Right lobe of liver (tissue), 6 donors: Measurements from ENCODE around the gene SMARCB1. TPM values are rescaled to one million over a fixed set of nuclear protein-coding genes. Genes with fewer than 3 reads are reported as not detected.

Experiments used
- ATAC-seq, 4 donors: fragments of 200-7000 bp; cut with Tn5 transposase; one replicate each; pipeline ENCODE4 v1.9.1; 2020; ENCODE audit warnings: mild to moderate bottlenecking in 4 of 4, moderate library complexity in 4 of 4
- DNase-seq, 3 donors: peaks; one replicate each; pipeline ENCODE4 v3.0.0-alpha.2; 2020
- H3K27ac ChIP-seq, 3 donors: fragments of 200-600 bp; one replicate each; pipeline ENCODE4 v1.8.0; 2022
- H3K27me3 ChIP-seq, 2 donors: fragments of 200-600 bp; one replicate each; pipeline ENCODE4 v1.8.0; 2022
- H3K36me3 ChIP-seq, 4 donors: fragments of 200-600 bp; sonication (generic) in 1 of 4; one replicate each; pipeline versions ENCODE4 v1.5.1 to v1.8.0; 2017 to 2022; ENCODE audit warnings: control low read depth in 1 of 4
- H3K4me1 ChIP-seq, 4 donors: fragments of 200-600 bp; sonication (generic) in 1 of 4; one replicate each; pipeline versions ENCODE4 v1.5.1 to v1.8.0; 2017 to 2022; ENCODE audit warnings: control low read depth in 1 of 4
- H3K4me3 ChIP-seq, 3 donors: fragments of 200-600 bp; one replicate each; pipeline ENCODE4 v1.8.0; 2022
- H3K9me3 ChIP-seq, 4 donors: fragments of 200-600 bp; sonication (generic) in 1 of 4; one replicate each; pipeline versions ENCODE4 v1.5.1 to v1.8.0; 2017 to 2022; ENCODE audit warnings: control low read depth in 1 of 4
- POLR2A ChIP-seq: fragments of 450-650 bp; IDR thresholded peaks from one replicate; pipeline ENCODE4 v1.6.1; 2017; ENCODE audit warnings: antibody characterized with exemption, mild to moderate bottlenecking
- WGBS: methylation state at CpG from one replicate; pipeline ENCODE4 v1.1.6; 2018; ENCODE audit warnings: low coverage, low lambda C conversion rate; ENCODE audit not compliant: insufficient coverage; ENCODE audit errors: missing lambda C conversion rate; 5-methylcytosine and 5-hydroxymethylcytosine counted together
- intact Hi-C, 2 donors: fragments of 100-400 bp; cut with DNase I; formaldehyde crosslinking; loops; one replicate each; pipeline versions ENCODE4 v1.11.2 to v1.14.1; 2022
- total RNA-seq, 6 experiments: library from RNA; depleted of rRNA in 2 of 6; stranded (reverse); fragments of >200 nt in 2 of 6; fragmentation: NEBNext Ultra II Directional in 3 of 6; extraction: Animal tissue kit (Norgen Biotek cat#: 25700) in 3 of 6; gene quantifications; one replicate each; pipeline versions ENCODE4 v1.1.0 to v1.2.4, GENCODE V29; 2016 to 2023
- TF ChIP-seq, protein P1 (sequence below), 4 donors: fragments of 200-600 bp in 3 of 4; fragments of 450-650 bp in 1 of 4; IDR thresholded peaks; one replicate each; pipeline versions ENCODE4 v1.5.1 to v1.8.0; 2016 to 2022; ENCODE audit warnings: antibody characterized with exemption in 4 of 4, mild to moderate bottlenecking in 2 of 4
- donor health status: DM: no; HTN: yes; CAD: no.
- donor health status: DM: no; HTN: no; CAD: no.
- donor health status: DM: no; HTN: no; CAD: no.
- donor health status: DM: no; HTN: yes; CAD: no.
- donor health status: DM: no; HTN: yes; CAD: no.

SMARCB1 gene
- total RNA-seq, 6 experiments from 2014 or later: 19.9 to 70.2 (median 25.3) TPM

DNA sequence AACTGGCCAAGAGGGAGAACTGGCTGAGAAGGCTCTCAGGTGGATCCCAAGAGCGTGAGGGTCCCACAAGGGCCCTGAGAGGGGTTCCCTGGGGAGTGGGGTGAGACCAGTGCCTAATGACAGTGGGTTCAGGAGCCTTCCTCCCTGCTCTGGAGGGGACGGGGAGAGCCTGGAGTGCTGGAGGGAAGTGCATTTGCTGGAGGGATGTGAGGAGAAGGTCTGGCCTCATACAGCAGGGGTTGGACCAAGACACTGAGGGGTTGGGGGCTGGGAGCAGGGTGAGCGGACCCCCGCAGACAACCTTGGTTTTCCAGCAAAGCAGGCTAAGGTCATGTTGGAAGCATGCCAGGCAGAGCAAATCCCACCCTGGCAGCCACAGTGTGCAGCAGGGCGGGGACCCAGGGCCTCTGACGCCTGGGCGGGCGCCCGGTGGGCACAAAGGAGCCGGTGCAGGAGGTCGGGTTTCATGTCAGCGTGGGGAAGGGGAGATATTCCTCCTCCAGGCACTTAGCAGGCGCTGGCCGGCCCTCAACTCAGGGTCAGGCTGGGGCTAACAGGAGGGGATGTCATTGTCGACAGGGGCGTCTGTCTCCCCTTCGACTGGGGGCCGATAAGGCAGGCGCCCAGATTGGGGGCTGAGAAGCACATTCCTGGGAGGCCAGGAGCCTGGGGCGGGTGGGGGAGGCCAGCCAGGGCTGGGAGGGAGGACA, 55.1 kb downstream of the SMARCB1 start:
- ATAC-seq (no peak), DNase-seq (no peak)
- Histone ChIP-seq H3K4me3 (no peak overlapping the region), H3K27me3 (no peaks in the 10 kb centered on the region), H3K9me3 (no peaks in the 10 kb centered on the region), H3K36me3 (no peaks in the 10 kb centered on the region), H3K4me1 (peaks cover 0 to 7% (median 0%) of the 10 kb centered on the region in 4 donors), H3K27ac (no peak overlapping the region)
- no peak for TF ChIP-seq POLR2A
- TF ChIP-seq, protein P1, sequence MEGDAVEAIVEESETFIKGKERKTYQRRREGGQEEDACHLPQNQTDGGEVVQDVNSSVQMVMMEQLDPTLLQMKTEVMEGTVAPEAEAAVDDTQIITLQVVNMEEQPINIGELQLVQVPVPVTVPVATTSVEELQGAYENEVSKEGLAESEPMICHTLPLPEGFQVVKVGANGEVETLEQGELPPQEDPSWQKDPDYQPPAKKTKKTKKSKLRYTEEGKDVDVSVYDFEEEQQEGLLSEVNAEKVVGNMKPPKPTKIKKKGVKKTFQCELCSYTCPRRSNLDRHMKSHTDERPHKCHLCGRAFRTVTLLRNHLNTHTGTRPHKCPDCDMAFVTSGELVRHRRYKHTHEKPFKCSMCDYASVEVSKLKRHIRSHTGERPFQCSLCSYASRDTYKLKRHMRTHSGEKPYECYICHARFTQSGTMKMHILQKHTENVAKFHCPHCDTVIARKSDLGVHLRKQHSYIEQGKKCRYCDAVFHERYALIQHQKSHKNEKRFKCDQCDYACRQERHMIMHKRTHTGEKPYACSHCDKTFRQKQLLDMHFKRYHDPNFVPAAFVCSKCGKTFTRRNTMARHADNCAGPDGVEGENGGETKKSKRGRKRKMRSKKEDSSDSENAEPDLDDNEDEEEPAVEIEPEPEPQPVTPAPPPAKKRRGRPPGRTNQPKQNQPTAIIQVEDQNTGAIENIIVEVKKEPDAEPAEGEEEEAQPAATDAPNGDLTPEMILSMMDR (IDR thresholded peaks at IDR 0.05): no peak
- intact Hi-C loops: loop anchor here in 1 of 2 donors (5.0 kb wide), 1 partner anchor 65 kb away; no protein-coding TSS in a partner anchor
- WGBS: 96% methylated on average over 8 of the region's 20 CpGs

DNA sequence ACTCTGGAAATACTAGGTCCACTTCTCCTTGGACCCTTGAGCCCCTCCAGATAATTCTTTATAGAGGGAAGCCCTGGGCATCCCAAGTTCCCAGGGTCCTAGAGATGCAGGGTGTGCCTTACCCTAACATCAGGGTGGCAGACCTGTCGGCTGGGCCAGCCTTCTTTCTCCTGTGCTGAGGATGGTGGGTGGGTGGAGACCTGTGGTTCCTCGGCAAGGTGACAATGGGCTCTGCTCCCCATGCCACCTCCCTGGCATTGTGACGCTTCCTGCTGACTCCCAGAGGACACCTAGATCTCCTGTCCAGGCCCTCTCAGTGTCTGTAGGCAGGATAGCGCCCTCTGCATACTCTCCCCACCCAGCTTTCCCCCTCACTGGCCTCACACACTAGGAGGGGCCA, 55.8 kb downstream of the SMARCB1 start:
- peaks cover 0 to 7% (median 0%) of the 10 kb centered on the region in 4 donors for H3K4me1 ChIP-seq
- 93% methylated on average over 2 of the region's 4 CpGs for WGBS

DNA sequence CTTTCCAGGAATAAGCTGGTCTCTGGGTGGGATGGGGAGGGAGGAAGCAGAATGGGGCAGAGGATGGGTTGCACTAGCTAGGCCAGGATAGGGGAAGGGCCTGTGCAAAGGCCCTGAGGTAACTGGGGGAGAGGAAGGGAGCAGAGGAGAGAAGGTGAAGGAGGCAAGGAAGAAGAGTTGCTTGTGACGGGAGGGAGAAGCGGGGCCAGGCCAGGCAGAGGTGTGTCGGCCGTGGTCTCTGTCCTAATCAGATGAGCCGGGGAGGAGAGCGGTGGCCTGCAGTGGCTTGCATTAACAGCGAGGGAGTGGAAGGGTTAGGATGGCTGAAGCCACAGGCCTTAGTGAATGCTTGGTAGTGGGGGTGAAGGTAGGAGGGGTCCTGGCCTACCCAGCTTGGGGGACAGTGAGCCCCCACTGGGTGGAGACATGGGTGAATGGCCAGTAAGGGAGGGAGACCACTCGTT, 58.0 kb downstream of the SMARCB1 start:
- DNase-seq (no peak), ATAC-seq (no peak)
- Histone ChIP-seq H3K36me3 (no peaks in the 10 kb centered on the region), H3K27me3 (no peaks in the 10 kb centered on the region), H3K4me1 (peaks cover 0 to 3% (median 0%) of the 10 kb centered on the region in 4 donors), H3K9me3 (no peaks in the 10 kb centered on the region), H3K4me3 (no peak overlapping the region), H3K27ac (no peak overlapping the region)
- 72% methylated on average over 4 of the region's 8 CpGs for WGBS
- intact Hi-C loops: loop anchor here (5.0 kb wide), 2 partner anchors 67 to 77 kb away; partner anchors contain the start of gene CHCHD10 (in 1 of the 2)
- TF ChIP-seq POLR2A: no peak
- TF ChIP-seq, protein P1 (IDR thresholded peaks at IDR 0.05): no peak

More for the DNA sequence above, 55.8 kb downstream of the SMARCB1 start:
- no peak overlapping the region for H3K4me3 ChIP-seq
- H3K27me3 ChIP-seq: no peaks in the 10 kb centered on the region
- no peak for DNase-seq
- ATAC-seq: no peak
- H3K36me3 ChIP-seq: no peaks in the 10 kb centered on the region
- no peak overlapping the region for H3K27ac ChIP-seq
- intact Hi-C loops: loop anchor here in 1 of 2 donors (5.0 kb wide), 1 partner anchor 65 kb away; no protein-coding TSS in a partner anchor
- no peak for TF ChIP-seq POLR2A
- TF ChIP-seq, protein P1 (IDR thresholded peaks at IDR 0.05): no peak
- H3K9me3 ChIP-seq: no peaks in the 10 kb centered on the region

DNA sequence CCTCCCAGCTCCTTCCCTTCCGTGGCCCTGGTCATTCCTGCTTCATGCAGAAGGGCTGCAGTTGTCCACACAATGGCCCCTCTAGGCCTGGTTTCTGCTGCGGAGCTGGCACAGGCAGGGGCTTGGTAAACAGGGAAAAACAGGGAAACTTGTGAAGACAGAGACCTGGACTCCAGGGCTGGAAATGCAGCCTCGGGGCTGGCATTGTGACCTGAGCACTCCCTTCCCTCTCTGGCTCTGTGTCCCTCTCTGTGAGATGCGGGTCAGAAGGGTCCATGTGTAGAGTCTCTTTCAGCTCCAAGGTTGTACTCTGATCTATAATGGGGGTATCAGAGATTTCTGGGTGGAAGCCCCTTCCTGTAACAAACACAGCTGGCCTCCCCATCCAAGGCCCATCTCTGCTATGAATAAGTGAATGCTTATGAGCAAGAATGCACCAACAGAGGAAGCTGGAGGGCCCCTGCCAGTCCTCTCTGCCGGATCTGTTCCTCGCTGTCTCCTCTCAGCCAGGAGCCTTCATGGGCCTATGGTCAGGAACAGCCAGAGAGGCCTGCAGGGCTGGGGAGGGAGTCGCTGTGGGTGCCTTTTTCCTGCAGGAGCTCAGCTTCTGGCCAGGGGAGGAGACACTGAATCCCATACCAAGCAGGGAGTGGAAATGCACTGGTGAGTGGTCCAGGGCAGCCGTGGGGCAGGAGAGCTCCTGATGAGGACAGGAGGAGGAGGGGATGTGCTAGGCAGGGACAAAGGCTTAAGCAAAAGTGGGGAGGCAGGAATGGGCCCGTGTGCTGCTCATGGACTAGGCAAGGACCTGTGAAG, 58.7 kb downstream of the SMARCB1 start:
- H3K4me3 ChIP-seq: no peak overlapping the region
- intact Hi-C loops: loop anchor here (5.0 kb wide), 2 partner anchors 68 to 78 kb away; partner anchors contain the start of gene CHCHD10 (in 1 of the 2)
- H3K9me3 ChIP-seq: no peaks in the 10 kb centered on the region
- DNase-seq: no peak
- H3K27ac ChIP-seq: no peak overlapping the region
- peaks cover 0 to 10% (median 0%) of the 10 kb centered on the region in 4 donors for H3K4me1 ChIP-seq
- TF ChIP-seq POLR2A: no peak
- TF ChIP-seq, protein P1 (IDR thresholded peaks at IDR 0.05): no peak
- no peaks in the 10 kb centered on the region for H3K36me3 ChIP-seq
- WGBS: 58% methylated on average over 2 of the region's 9 CpGs
- no peaks in the 10 kb centered on the region for H3K27me3 ChIP-seq
- no peak for ATAC-seq
